NB4 (cell line): ENCODE measurements around the gene DDAH1.

Experiments
- MYC ChIP-seq: IDR thresholded peaks from 2 replicates; pipeline ENCODE4 v1.6.1; 2011; ENCODE audit warnings: low read depth, low read length
- POLR2A ChIP-seq: IDR thresholded peaks from 2 replicates; pipeline ENCODE4 v1.6.1; 2011; ENCODE audit warnings: mild to moderate bottlenecking; ENCODE audit not compliant: insufficient read length; ENCODE audit errors: extremely low read depth
- TF ChIP-seq, protein P1 (sequence below): IDR thresholded peaks from one replicate; pipeline ENCODE4 v1.5.1; 2012; ENCODE audit warnings: low read depth, low read length
- TF ChIP-seq, protein P2 (sequence below): IDR thresholded peaks from 2 replicates; pipeline ENCODE4 v1.6.1; 2011; ENCODE audit warnings: low read depth, low read length

DNA sequence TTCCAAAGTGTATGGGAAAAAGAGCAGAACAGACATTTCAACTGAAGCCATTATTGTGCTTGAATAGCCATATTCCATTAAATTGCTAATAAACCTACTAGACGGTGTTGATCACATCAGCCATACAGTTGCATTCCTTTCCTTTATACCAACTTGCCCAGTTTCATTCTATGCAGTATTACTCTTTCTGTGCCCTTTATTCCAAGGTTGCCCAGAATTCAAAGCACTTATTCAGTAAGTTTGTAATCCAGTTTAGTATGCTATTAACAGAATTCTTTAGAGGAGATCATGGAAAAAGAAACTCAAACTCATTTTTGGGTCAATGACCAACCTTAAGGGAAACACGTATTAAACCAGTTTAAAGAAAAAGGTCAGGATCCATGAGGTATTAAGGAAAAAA lies 89.5 kb downstream of the DDAH1 start:
- no peak for TF ChIP-seq POLR2A
- TF ChIP-seq, protein P1, sequence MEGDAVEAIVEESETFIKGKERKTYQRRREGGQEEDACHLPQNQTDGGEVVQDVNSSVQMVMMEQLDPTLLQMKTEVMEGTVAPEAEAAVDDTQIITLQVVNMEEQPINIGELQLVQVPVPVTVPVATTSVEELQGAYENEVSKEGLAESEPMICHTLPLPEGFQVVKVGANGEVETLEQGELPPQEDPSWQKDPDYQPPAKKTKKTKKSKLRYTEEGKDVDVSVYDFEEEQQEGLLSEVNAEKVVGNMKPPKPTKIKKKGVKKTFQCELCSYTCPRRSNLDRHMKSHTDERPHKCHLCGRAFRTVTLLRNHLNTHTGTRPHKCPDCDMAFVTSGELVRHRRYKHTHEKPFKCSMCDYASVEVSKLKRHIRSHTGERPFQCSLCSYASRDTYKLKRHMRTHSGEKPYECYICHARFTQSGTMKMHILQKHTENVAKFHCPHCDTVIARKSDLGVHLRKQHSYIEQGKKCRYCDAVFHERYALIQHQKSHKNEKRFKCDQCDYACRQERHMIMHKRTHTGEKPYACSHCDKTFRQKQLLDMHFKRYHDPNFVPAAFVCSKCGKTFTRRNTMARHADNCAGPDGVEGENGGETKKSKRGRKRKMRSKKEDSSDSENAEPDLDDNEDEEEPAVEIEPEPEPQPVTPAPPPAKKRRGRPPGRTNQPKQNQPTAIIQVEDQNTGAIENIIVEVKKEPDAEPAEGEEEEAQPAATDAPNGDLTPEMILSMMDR: no peak
- TF ChIP-seq MYC: no peak
- TF ChIP-seq, protein P2, sequence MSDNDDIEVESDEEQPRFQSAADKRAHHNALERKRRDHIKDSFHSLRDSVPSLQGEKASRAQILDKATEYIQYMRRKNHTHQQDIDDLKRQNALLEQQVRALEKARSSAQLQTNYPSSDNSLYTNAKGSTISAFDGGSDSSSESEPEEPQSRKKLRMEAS: no peak
